NCI-H2171 (cell line): ENCODE data around the gene TMEM121.
"Not testable (repeated sequence)": the region's sequence is repeated elsewhere in the genome, so short reads cannot be mapped to it uniquely, and the experiment has no call there.

Experiments used
- DNase-seq: peaks from one replicate; lab custom pipeline; 2025; lab: John Stamatoyannopoulos, UW

TMEM121 gene

DNA sequence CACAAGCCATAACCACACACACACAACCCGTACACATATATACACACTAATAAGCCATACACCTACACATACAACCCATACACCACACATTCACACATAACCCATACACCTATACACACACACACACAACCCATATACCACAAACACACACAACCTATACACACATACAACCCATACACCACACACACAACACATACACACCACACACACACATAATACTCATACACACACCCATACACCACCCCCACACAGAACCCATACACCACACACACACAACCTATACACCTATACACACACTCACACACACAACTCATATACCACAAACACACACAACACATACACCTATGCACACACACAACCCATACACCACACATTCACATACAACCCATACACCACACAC lies 44.1 kb downstream of the TMEM121 start:
- no peak for DNase-seq

DNA sequence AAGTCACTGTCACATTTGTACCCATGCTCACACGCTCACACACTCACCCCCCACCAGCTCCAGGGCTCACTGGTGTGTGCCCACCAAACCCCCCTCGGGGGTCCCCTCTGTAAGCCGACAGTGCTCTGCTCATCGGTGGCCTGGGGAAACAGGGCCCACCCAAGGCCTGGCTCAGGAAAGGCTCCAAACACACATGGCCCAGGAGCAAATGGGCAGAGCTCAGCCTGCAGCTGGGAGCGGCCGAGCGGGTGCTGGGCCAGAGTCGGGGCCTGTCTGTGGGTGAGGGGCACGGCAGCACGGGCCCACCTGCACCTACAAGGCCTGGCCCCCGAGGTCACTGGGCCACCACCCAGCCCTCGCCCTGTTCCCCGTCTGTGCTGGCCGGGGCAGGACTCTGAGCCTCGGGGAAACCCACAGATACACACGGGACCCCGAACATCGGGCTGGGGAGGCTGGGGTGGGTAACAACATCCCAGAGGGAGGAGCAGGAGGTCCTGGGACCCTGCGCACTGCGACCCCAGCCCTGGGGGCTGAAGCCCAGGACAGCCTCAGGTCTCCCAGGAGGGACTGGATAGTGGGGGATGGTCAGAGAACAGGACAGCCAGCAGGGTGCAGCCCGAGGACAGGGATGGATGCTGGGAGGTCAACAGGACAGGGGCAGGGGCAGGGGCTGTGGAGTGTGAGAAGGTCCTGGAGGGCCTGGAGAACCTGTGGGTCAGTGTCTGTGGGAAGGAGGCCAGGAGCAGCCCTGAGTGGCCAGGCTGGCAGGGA lies 45.0 kb downstream of the TMEM121 start:
- not testable (repeated sequence) for DNase-seq

DNA sequence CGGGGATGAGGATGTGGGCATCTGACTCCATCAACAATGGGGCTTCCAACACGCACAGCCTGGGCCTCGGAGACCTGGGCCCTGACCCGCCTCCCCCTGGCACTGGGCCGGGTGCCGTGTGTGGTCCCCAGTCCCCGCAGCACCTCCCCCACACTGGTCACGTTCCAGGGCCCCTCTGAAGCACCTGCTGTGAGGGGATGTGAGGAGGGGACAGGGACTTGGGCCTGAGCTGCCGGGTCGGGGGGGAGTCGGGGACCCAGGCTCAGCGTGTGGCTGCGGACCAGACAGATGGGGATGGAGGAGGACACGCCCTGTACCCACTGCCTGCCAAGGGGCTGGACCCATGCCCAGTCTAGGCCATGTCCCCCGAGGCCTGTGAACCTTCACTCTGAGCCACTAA lies 45.7 kb downstream of the TMEM121 start:
- not testable (repeated sequence) for DNase-seq

GRCh38 chr14:105573841-105574240 lies 47.5 kb downstream of the TMEM121 start:
- DNase-seq, result not testable (repeated sequence)

- not testable (repeated sequence) for DNase-seq
These were observed 48.0 kb downstream of the TMEM121 start for GRCh38 chr14:105574411-105574810.

- DNase-seq, result not testable (repeated sequence)
These were observed 48.8 kb downstream of the TMEM121 start for GRCh38 chr14:105575016-105575700.

DNA sequence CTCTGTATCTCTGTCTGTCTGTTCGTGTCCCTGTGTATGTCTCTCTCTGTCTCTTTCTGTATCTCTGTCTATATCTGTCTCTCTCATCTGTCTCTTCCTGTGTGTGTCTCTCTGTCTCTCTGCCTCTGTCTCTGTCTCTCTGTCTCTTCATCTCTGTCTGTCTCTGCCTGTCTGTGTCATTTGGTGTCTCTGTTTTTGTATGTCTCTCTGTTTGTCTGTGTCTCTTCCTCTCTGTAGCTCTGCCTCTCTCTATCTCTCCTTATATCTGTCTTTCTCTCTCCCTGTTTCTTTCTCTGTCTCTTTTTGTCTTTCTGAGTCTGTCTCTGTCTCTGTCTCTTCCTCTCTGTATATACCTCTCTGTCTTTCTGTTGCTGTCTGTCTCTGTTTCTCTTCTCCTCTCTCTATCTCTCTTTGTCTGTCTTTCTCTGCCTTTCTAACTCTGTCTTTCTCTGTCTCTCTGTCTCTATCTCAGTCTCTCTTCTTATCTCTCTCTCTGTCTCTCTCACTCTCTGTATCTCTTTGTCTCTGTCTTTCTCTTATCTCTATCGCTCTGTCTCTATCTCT lies 50.2 kb downstream of the TMEM121 start:
- DNase-seq, result no peak

DNA sequence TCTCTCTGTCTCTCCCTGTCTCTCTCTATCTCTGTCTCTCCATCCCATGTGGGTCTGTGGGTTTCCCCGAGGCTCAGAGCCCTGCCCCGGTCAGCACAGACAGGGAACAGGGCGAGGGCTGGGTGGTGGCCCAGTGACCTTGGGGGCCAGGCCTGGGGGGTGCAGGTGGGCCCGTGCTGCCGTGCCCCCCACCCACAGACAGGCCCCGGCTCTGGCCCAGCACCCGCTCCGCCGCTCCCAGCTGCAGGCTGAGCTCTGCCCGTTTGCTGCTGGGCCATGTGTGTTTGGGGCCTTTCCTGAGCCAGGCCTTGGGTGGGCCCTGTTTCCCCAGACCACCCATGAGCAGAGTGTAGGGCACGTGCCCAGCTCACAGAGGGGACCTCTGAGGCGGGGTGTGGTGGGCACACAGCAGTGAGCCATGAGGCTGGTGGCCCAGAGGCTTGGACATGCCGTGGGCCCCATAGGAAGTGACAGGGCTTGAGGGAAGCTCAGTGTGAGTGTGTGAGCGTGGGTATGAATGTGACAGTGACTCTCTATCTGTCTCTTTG lies 51.0 kb downstream of the TMEM121 start:
- DNase-seq, result no peak

DNA sequence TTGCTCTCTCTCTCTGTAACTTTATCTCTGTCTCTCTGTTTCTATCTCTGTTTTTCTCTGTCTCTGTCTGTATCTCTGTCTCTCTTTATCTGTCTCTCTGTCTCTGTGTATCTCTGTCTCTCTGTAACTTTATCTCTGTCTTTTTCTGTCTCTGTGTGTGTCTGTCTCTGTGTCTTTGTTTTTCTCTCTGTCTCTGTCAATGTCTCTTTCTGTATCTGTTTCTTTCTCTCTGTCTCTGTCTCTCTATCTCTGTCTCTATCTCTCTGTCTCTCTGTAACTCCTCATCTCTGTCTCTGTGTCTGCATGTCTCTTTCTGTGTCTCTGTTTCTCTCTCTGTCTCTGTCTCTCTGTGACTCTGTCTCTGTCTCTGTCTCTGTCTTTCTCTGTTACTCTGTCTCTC lies 51.7 kb downstream of the TMEM121 start:
- no peak for DNase-seq

DNA sequence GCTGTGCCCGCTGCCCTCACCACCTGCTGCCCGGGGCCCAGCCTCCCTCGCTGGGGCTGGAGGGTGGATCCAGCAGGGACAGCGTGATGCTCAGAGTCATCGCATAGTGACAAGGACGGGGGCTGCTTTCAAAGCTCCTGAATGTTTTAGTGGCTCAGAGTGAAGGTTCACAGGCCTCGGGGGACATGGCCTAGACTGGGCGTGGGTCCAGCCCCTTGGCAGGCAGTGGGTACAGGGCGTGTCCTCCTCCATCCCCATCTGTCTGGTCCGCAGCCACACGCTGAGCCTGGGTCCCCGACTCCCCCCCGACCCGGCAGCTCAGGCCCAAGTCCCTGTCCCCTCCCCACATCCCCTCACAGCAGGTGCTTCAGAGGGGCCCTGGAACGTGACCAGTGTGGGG lies 52.8 kb downstream of the TMEM121 start:
- not testable (repeated sequence) for DNase-seq
